IMR-90 (cell line): ENCODE data around the gene PCNP. TPM values are rescaled to one million over a fixed set of nuclear protein-coding genes. Genes with fewer than 3 reads are reported as not detected.

Source experiments
- ATAC-seq: fragments of 200-7000 bp; cut with Tn5 transposase; 2 replicates; pipeline ENCODE4 v1.9.1; 2020; ENCODE audit warnings: low read depth, mild to moderate bottlenecking, moderate library complexity
- BruUV-seq: library from RNA; stranded (reverse); fragments of 400-500 nt; replicated peaks from 2 replicates; lab custom pipeline; 2021; lab: Mats Ljungman, UMichigan
- CTCF ChIA-PET: fragments of 300-600 bp; formaldehyde crosslinking; extraction: SDS; loops from one replicate; lab custom pipeline; 2021; ENCODE audit warnings: antibody characterized with exemption; lab: Yijun Ruan, JAX
- POLR2A ChIA-PET: fragments of 300-600 bp; sonication (Branson Sonifier 250); formaldehyde crosslinking; loops from one replicate; lab custom pipeline; 2022; ENCODE audit warnings: antibody characterized with exemption; ENCODE audit not compliant: unreplicated experiment; lab: Charles Lee
- DNase-seq: peaks from one replicate; pipeline ENCODE4 v3.0.0; 2013
- H2AFZ ChIP-seq: replicated peaks from 2 replicates; pipeline ENCODE3; 2013; ENCODE audit warnings: low read length, mild to moderate bottlenecking; ENCODE audit not compliant: poor library complexity
- H2AK5ac ChIP-seq: 2 replicates; pipeline ENCODE4 v1.6.1; 2013; ENCODE audit warnings: low read depth, low read length, inconsistent platforms
- H2AK9ac ChIP-seq: replicated peaks from 2 replicates; pipeline ENCODE3; 2013; ENCODE audit warnings: mild to moderate bottlenecking, low read depth, low read length, moderate library complexity; ENCODE audit not compliant: poor library complexity
- H2BK120ac ChIP-seq: 2 replicates; pipeline ENCODE4 v1.6.1; 2013; ENCODE audit warnings: low read depth, low read length, inconsistent platforms
- H2BK15ac ChIP-seq: 3 replicates; pipeline ENCODE4 v1.6.1; 2013; ENCODE audit warnings: low read depth, low read length, inconsistent platforms
- H2BK20ac ChIP-seq: 2 replicates; pipeline ENCODE4 v1.6.1; 2013; ENCODE audit warnings: low read depth, mild to moderate bottlenecking, inconsistent platforms, low read length, moderate library complexity
- H2BK5ac ChIP-seq: 2 replicates; pipeline ENCODE4 v1.6.1; 2013; ENCODE audit warnings: mild to moderate bottlenecking, low read depth, low read length, inconsistent platforms; ENCODE audit not compliant: poor library complexity, severe bottlenecking
- H3K14ac ChIP-seq: replicated peaks from 2 replicates; pipeline ENCODE4 v1.6.1; 2013; ENCODE audit warnings: low read depth, low read length, inconsistent platforms
- H3K18ac ChIP-seq: 2 replicates; pipeline ENCODE4 v1.6.1; 2013; ENCODE audit warnings: low read depth, low read length, control low read depth
- H3K23ac ChIP-seq: 2 replicates; pipeline ENCODE4 v1.6.1; 2013; ENCODE audit warnings: low read depth, low read length, inconsistent platforms
- H3K27ac ChIP-seq: 2 replicates; pipeline ENCODE4 v1.5.1; 2013; ENCODE audit warnings: mild to moderate bottlenecking, control low read depth, low read length; ENCODE audit not compliant: insufficient read depth
- H3K27me3 ChIP-seq: 2 replicates; pipeline ENCODE4 v1.6.1; 2013; ENCODE audit warnings: low read length; ENCODE audit not compliant: control insufficient read depth, insufficient read depth
- H3K36me3 ChIP-seq: 2 replicates; pipeline ENCODE4 v1.6.1; 2013; ENCODE audit warnings: low read length, mixed read lengths; ENCODE audit not compliant: control insufficient read depth, insufficient read depth
- H3K4ac ChIP-seq: 2 replicates; pipeline ENCODE4 v1.6.1; 2013; ENCODE audit warnings: low read depth, low read length, inconsistent platforms
- H3K4me1 ChIP-seq: 2 replicates; pipeline ENCODE4 v1.6.1; 2013; ENCODE audit warnings: low read length, mixed read lengths; ENCODE audit not compliant: control insufficient read depth, insufficient read depth
- H3K4me2 ChIP-seq: 2 replicates; pipeline ENCODE4 v1.6.1; 2013; ENCODE audit warnings: low read depth, mild to moderate bottlenecking, control low read depth, low read length, moderate library complexity
- H3K4me3 ChIP-seq: 2 replicates; pipeline ENCODE4 v1.5.1; 2013; ENCODE audit warnings: low read depth, mild to moderate bottlenecking, control low read depth, low read length, moderate library complexity; ENCODE audit not compliant: insufficient read depth
- H3K56ac ChIP-seq: 2 replicates; pipeline ENCODE4 v1.6.1; 2013; ENCODE audit warnings: low read length, inconsistent platforms; ENCODE audit not compliant: insufficient read depth; ENCODE audit errors: extremely low read depth
- H3K79me1 ChIP-seq, 2 experiments: 2 replicates each; pipeline ENCODE4 v1.6.1; 2013; ENCODE audit warnings: low read length in 2 of 2, inconsistent platforms in 1 of 2, low read depth in 1 of 2
- H3K9ac ChIP-seq: 2 replicates; pipeline ENCODE4 v1.6.1; 2013; ENCODE audit warnings: low read depth, low read length, control low read depth
- H3K9me1 ChIP-seq: 2 replicates; pipeline ENCODE4 v1.6.1; 2013; ENCODE audit warnings: low read length, inconsistent platforms; ENCODE audit not compliant: insufficient read depth
- H3K9me3 ChIP-seq: 2 replicates; pipeline ENCODE4 v1.6.1; 2013; ENCODE audit warnings: low read length; ENCODE audit not compliant: control insufficient read depth, insufficient read depth
- H4K20me1 ChIP-seq: 2 replicates; pipeline ENCODE4 v1.6.1; 2013; ENCODE audit warnings: low read length, inconsistent platforms; ENCODE audit not compliant: insufficient read depth
- H4K5ac ChIP-seq: 2 replicates; pipeline ENCODE4 v1.6.1; 2013; ENCODE audit warnings: mild to moderate bottlenecking, low read depth, low read length, control low read depth
- H4K8ac ChIP-seq, 2 experiments: 2 replicates each; pipeline ENCODE4 v1.6.1; 2013; ENCODE audit warnings: low read depth in 2 of 2, low read length in 2 of 2, control low read depth in 1 of 2, inconsistent platforms in 1 of 2
- H4K91ac ChIP-seq: 2 replicates; pipeline ENCODE4 v1.6.1; 2013; ENCODE audit warnings: low read depth, low read length, inconsistent platforms; ENCODE audit not compliant: insufficient read depth
- BHLHE40 ChIP-seq: fragments of 150-350 bp; IDR thresholded peaks from 2 replicates; pipeline ENCODE4 v1.6.1; 2016; ENCODE audit warnings: mild to moderate bottlenecking, low read depth, low read length
- CEBPB ChIP-seq: IDR thresholded peaks from 2 replicates; pipeline ENCODE4 v1.6.1; 2012; ENCODE audit warnings: low read depth, low read length, improper control_type of control experiment
- CHD1 ChIP-seq: IDR thresholded peaks from 2 replicates; pipeline ENCODE4 v1.6.1; 2012; ENCODE audit warnings: low read depth, low read length, improper control_type of control experiment
- CTCF ChIP-seq: conservative IDR thresholded peaks from 2 replicates; pipeline ENCODE4 v1.5.1; 2012; ENCODE audit warnings: mild to moderate bottlenecking, low read depth, low read length, improper control_type of control experiment
- ELK1 ChIP-seq: fragments of 150-350 bp; IDR thresholded peaks from 2 replicates; pipeline ENCODE4 v1.6.1; 2016; ENCODE audit warnings: low read depth, mild to moderate bottlenecking, low read length, moderate library complexity, borderline replicate concordance
- FOS ChIP-seq: fragments of 150-350 bp; IDR thresholded peaks from 2 replicates; pipeline ENCODE4 v1.6.1; 2016; ENCODE audit warnings: low read depth, low read length
- MAFK ChIP-seq: IDR thresholded peaks from 2 replicates; pipeline ENCODE4 v1.6.1; 2012; ENCODE audit warnings: low read depth, low read length, improper control_type of control experiment
- MAZ ChIP-seq: IDR thresholded peaks from 2 replicates; pipeline ENCODE4 v1.6.1; 2012; ENCODE audit warnings: low read depth, mild to moderate bottlenecking, low read length, improper control_type of control experiment, moderate library complexity, borderline replicate concordance
- MXI1 ChIP-seq: IDR thresholded peaks from 2 replicates; pipeline ENCODE4 v1.6.1; 2012; ENCODE audit warnings: low read depth, mild to moderate bottlenecking, low read length, moderate library complexity, borderline replicate concordance
- NFE2L2 ChIP-seq: fragments of 150-350 bp; IDR thresholded peaks from 2 replicates; pipeline ENCODE4 v1.6.1; 2016; ENCODE audit warnings: low read depth, mild to moderate bottlenecking, low read length
- POLR2A ChIP-seq: IDR thresholded peaks from 2 replicates; pipeline ENCODE4 v1.6.1; 2012; ENCODE audit warnings: mild to moderate bottlenecking, low read depth, low read length
- RAD21 ChIP-seq: IDR thresholded peaks from 2 replicates; pipeline ENCODE4 v1.6.1; 2012; ENCODE audit warnings: low read length, improper control_type of control experiment
- RCOR1 ChIP-seq: IDR thresholded peaks from 2 replicates; pipeline ENCODE4 v1.6.1; 2012; ENCODE audit warnings: mild to moderate bottlenecking, low read length, improper control_type of control experiment; ENCODE audit not compliant: insufficient replicate concordance
- RFX5 ChIP-seq: IDR thresholded peaks from 2 replicates; pipeline ENCODE4 v1.8.0; 2012; ENCODE audit warnings: low read depth, mild to moderate bottlenecking, low read length, moderate library complexity
- SMC3 ChIP-seq: fragments of 150-350 bp; IDR thresholded peaks from 2 replicates; pipeline ENCODE4 v1.6.1; 2016; ENCODE audit warnings: low read depth, mild to moderate bottlenecking, antibody characterized with exemption, low read length, moderate library complexity
- USF2 ChIP-seq: fragments of 150-350 bp; IDR thresholded peaks from 2 replicates; pipeline ENCODE4 v1.6.1; 2017; ENCODE audit warnings: mild to moderate bottlenecking, antibody characterized with exemption, low read length, low read depth
- WGBS, 2 experiments: methylation state at CpG; one replicate each; pipeline versions ENCODE4 v1.1.5 to v1.1.7; 2013; ENCODE audit warnings: missing lambda C conversion rate in 2 of 2; ENCODE audit not compliant: insufficient read length in 1 of 2; ENCODE audit errors: extremely low coverage in 2 of 2; 5-methylcytosine and 5-hydroxymethylcytosine counted together
- dilution Hi-C: fragments of 300-500 bp; cut with HindIII; formaldehyde crosslinking; loops from one replicate; pipeline ENCODE4 v1.14.3; 2018; ENCODE audit warnings: low sequenced_read_pairs; ENCODE audit not compliant: unreplicated experiment
- in situ Hi-C: fragments of 300-500 bp; cut with MboI; formaldehyde crosslinking; loops from 3 replicates; pipeline ENCODE4 v1.14.3; 2019; ENCODE audit warnings: low sequenced_read_pairs, inconsistent platforms, mixed read lengths
- intact Hi-C: fragments of 100-400 bp; cut with micrococcal nuclease; formaldehyde crosslinking; loops from 2 replicates; pipeline ENCODE4 v1.10.0; 2022
- polyA plus RNA-seq, 3 experiments: library from polyadenylated mRNA; depleted of rRNA; stranded (reverse); fragments of >200 nt; gene quantifications; 2 replicates each; pipeline ENCODE4 v1.2.3, GENCODE V29; 2012; ENCODE audit warnings: low replicate concordance in 1 of 3
- total RNA-seq: library from RNA; depleted of rRNA; stranded (reverse); fragments of >200 nt; gene quantifications from 2 replicates; pipeline ENCODE4 v1.2.3, GENCODE V29; 2012

PCNP gene
- total and polyA plus RNA-seq, 2 of the 4 experiments (the other 2 are of a cell fraction): 34.6 to 53.2 TPM

DNA sequence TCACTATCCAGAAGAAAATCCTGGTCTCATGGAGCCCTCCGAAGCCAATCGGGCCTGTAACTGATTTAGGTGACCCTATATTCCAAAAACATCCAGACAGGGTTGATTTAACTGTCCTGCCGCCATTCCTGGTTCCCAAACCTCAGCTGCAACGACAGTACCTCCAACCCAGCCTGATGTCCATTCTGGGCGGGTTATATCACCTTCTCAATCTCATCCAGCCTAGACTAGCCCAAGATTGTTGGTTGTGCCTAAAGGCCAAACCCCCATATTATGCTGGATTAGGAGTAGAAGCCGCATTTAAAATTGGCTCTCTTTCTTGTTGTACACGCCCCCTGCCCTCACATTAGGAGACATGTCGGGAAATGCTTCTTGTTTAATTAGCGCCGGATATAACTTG, 66.3 kb downstream of the PCNP start:
- intact Hi-C loops: no loop called here
- Histone ChIP-seq H3K27me3 (no peaks in the 10 kb centered on the region), H4K5ac (no peak overlapping the region), H4K91ac (no peak overlapping the region), H3K79me1 (no peaks in the 10 kb centered on the region), H3K56ac (no peak overlapping the region), H2AK5ac (no peak overlapping the region), H4K8ac (no peak overlapping the region), H3K9ac (no peak overlapping the region), H2BK120ac (no peak overlapping the region), H2BK15ac (no peak overlapping the region), H3K4ac (no peak overlapping the region), H2BK20ac (no peak overlapping the region), H3K18ac (no peak overlapping the region), H3K4me1 (0 out of 2 replicates have a peak, but pooled peaks cover 1% of the 10 kb centered on the region), H4K20me1 (no peaks in the 10 kb centered on the region), H3K4me2 (no peak overlapping the region), H2BK5ac (no peak overlapping the region), H3K9me1 (peaks cover 9% of the 10 kb centered on the region), H3K36me3 (no peaks in the 10 kb centered on the region), H2AK9ac (no peak overlapping the region), H3K23ac (no peak overlapping the region), H3K27ac (no peak overlapping the region), H3K9me3 (no peaks in the 10 kb centered on the region), H3K14ac (no peak overlapping the region), H2AFZ (no peak overlapping the region), H3K4me3 (no peak overlapping the region)
- TF ChIP-seq CEBPB (no peak), RAD21 (no peak), CHD1 (no peak), CTCF (no peak), USF2 (no peak), MAZ (no peak), MAFK (no peak), POLR2A (no peak), ELK1 (no peak), BHLHE40 (no peak), NFE2L2 (no peak), FOS (no peak), RFX5 (no peak), RCOR1 (no peak), SMC3 (no peak), MXI1 (no peak)
- CTCF ChIA-PET: no interaction called here
- WGBS, 2 experiments: no CpG with 5 or more reads among the region's 10 CpGs
- DNase-seq (no peak), ATAC-seq (no peak)
- no TSS peak for BruUV-seq
- in situ Hi-C loops: no loop called here
- dilution Hi-C loops: no loop called here
- POLR2A ChIA-PET: no interaction called here
